Naive B cell (primary cell): ENCODE data around the gene PVR. TPM values are rescaled to one million over a fixed set of nuclear protein-coding genes. Genes with fewer than 3 reads are reported as not detected.

Source experiments
- ATAC-seq, 2 donors: fragments of 150-1000 bp; cut with Tn5 transposase; 2 replicates each; pipeline ENCODE4 v1.10.0; 2021; ENCODE audit warnings: low read depth in 2 of 2, mild to moderate bottlenecking in 2 of 2, moderate library complexity in 2 of 2
- DNase-seq: peaks from one replicate; pipeline ENCODE4 v3.0.0; 2022
- H3K27ac Mint-ChIP-seq, 6 donors: one replicate each; pipeline ENCODE4 v1.8.0; 2020 to 2022; ENCODE audit warnings: mild to moderate bottlenecking in 6 of 6, mixed read lengths in 6 of 6, moderate library complexity in 5 of 6, inconsistent platforms in 2 of 6
- H3K27me3 Mint-ChIP-seq, 3 donors: one replicate each; pipeline ENCODE4 v1.8.0; 2021 to 2022; ENCODE audit warnings: mixed read lengths in 3 of 3, mild to moderate bottlenecking in 1 of 3
- H3K36me3 Mint-ChIP-seq, 2 donors: one replicate each; pipeline ENCODE4 v1.8.0; 2020 to 2022; ENCODE audit warnings: mixed read lengths in 2 of 2, inconsistent platforms in 1 of 2, mild to moderate bottlenecking in 1 of 2
- H3K4me1 Mint-ChIP-seq, 3 donors: one replicate each; pipeline ENCODE4 v1.8.0; 2020 to 2022; ENCODE audit warnings: mixed read lengths in 3 of 3, inconsistent platforms in 1 of 3, mild to moderate bottlenecking in 1 of 3, moderate library complexity in 1 of 3
- H3K4me3 Mint-ChIP-seq, 8 donors: one replicate each; pipeline ENCODE4 v1.8.0; 2020 to 2022; ENCODE audit warnings: mild to moderate bottlenecking in 8 of 8, mixed read lengths in 8 of 8, moderate library complexity in 8 of 8, inconsistent platforms in 2 of 8
- H3K9me3 Mint-ChIP-seq, 7 donors: one replicate each; pipeline ENCODE4 v1.8.0; 2020 to 2022; ENCODE audit warnings: mixed read lengths in 7 of 7, mild to moderate bottlenecking in 5 of 7, inconsistent platforms in 2 of 7, moderate library complexity in 1 of 7
- polyA plus RNA-seq, 6 donors: library from polyadenylated mRNA; unstranded; fragments of 300-500 nt; fragmentation: Illumina TruSeq; gene quantifications; one replicate each; pipeline ENCODE4 v1.2.3, GENCODE V29; 2021; ENCODE audit warnings: low read depth in 6 of 6

Gene PVR
- polyA plus RNA-seq, 6 donors from 2014 or later = not detected

DNA sequence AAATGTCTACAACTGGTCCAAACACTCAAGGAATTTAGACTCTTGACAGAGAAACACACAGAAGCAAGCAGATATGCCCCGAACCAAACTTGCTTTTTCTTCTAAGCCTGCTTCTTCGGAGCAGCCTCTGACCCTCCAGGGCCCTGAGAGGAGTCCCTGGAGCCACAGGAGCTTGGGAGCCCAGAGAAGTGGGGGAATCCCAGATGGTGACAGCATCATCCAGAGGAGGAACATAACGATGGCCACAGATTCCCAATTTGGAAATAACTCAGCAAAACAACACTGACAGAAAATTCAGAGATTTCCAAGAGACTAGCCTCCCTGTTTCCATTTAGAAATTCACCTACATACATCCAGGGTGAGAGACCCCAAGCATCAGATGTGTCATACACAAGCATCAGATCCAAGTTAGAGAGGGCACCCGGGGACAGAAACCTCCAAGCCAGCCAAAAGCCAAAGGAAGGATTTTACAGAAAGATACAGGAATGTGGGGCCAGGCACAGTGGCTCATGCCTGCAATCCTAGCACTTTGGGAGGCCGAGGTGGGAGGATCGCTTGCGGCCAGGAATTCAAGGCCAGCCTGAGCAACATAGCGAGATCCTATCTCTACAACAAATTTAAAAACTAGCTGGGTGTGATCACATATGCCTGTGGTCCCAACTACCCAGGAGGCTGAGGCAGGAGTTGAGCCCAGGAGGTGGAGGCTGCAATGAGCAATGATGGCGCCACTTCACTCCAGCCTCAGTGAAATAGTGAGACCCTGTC is 2.0 kb upstream of the PVR start:
- ATAC-seq (no peak), DNase-seq (no peak)
- H3K36me3 Mint-ChIP-seq = no peaks in the 10 kb centered on the region
- H3K4me3 Mint-ChIP-seq = peak overlapping the region in 1 of 8 donors; percentile 49
- peaks cover 0 to 10% (median 6%) of the 10 kb centered on the region in 3 donors for H3K4me1 Mint-ChIP-seq
- peaks cover 0 to 1% (median 0%) of the 10 kb centered on the region in 7 donors for H3K9me3 Mint-ChIP-seq
- H3K27ac Mint-ChIP-seq = no peak overlapping the region
- peaks cover 20 to 48% (median 37%) of the 10 kb centered on the region in 3 donors for H3K27me3 Mint-ChIP-seq

DNA sequence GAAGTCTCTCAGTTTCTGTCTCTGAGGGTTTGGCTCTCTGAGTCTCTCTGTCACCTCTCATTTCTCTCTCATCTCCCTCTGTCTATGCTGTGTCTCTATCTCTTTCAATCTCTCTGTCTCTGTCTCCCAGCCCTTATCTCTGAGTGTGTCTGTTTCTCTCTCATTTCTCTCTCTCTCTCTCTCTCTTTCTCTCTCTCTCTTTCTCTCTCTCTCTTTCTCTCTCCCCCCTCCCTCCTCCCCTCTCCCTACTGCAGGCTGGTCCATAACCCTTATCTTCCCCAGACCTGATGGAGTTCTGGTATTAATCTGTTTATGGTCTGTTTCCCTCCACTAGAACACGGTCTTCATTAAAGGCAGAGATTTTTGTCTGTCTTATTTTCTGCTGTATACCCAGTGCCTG is 1.3 kb upstream of the PVR start:
- Mint-ChIP-seq H3K27me3 (peaks cover 20 to 55% (median 44%) of the 10 kb centered on the region in 3 donors), H3K36me3 (no peaks in the 10 kb centered on the region), H3K4me1 (peaks cover 0 to 10% (median 6%) of the 10 kb centered on the region in 3 donors), H3K9me3 (peaks cover 0 to 1% (median 0%) of the 10 kb centered on the region in 7 donors), H3K27ac (no peak overlapping the region), H3K4me3 (no peak overlapping the region)
- DNase-seq (no peak), ATAC-seq (no peak)

DNA sequence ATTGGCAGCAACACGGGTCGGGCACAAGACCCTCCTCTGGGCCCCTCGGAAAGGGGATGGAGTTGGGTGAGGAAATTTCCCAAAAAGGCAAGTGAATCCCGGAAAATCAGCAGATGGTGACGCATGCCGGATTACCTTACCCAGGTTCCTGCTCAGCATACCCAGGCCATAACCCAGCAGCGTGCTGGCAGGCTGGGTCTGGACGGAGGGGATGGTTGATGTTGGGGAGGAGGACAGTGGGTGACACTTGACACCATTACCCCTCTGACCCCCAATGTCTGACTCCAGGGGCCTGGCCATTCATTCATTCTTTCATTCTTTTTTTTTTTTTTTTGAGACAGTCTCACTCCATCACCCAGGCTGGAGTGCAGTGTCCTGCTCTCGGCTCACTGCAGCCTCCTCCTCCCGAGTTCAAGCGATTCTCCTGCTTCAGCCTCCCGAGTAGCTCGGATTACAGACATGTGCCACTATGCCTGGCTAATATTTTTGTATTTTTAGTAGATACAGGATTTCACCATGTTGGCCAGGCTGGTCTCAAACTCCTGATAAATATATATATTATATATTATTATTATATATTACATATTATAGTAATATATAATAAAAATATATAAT is 799 bp downstream of the PVR start:
- peaks cover 0 to 1% (median 0%) of the 10 kb centered on the region in 7 donors for H3K9me3 Mint-ChIP-seq
- H3K27me3 Mint-ChIP-seq = peaks cover 16 to 64% (median 48%) of the 10 kb centered on the region in 3 donors
- no peak for DNase-seq
- peak overlapping the region in 7 of 8 donors; percentile 22 to 87 (median 52) for H3K4me3 Mint-ChIP-seq
- H3K4me1 Mint-ChIP-seq = peaks cover 0 to 10% (median 6%) of the 10 kb centered on the region in 3 donors
- no peak overlapping the region for H3K27ac Mint-ChIP-seq
- no peak for ATAC-seq
- H3K36me3 Mint-ChIP-seq = no peaks in the 10 kb centered on the region

- peak overlapping the region in 1 of 6 donors; percentile 37 for H3K27ac Mint-ChIP-seq
- no peak for ATAC-seq
- H3K36me3 Mint-ChIP-seq = no peaks in the 10 kb centered on the region
- no peak for DNase-seq
- no peak overlapping the region for H3K4me3 Mint-ChIP-seq
- H3K9me3 Mint-ChIP-seq = no peaks in the 10 kb centered on the region
- H3K27me3 Mint-ChIP-seq = peaks cover 16 to 63% (median 40%) of the 10 kb centered on the region in 3 donors
- peaks cover 0 to 10% (median 6%) of the 10 kb centered on the region in 3 donors for H3K4me1 Mint-ChIP-seq
These were observed 1.8 kb downstream of the PVR start for GRCh38 chr19:44645407-44646048.

GRCh38 chr19:44646049-44646416 is 2.3 kb downstream of the PVR start:
- peaks cover 11 to 58% (median 35%) of the 10 kb centered on the region in 3 donors for H3K27me3 Mint-ChIP-seq
- peaks cover 0 to 10% (median 6%) of the 10 kb centered on the region in 3 donors for H3K4me1 Mint-ChIP-seq
- no peak overlapping the region for H3K27ac Mint-ChIP-seq
- H3K4me3 Mint-ChIP-seq = no peak overlapping the region
- no peaks in the 10 kb centered on the region for H3K9me3 Mint-ChIP-seq
- no peaks in the 10 kb centered on the region for H3K36me3 Mint-ChIP-seq
- no peak for ATAC-seq
- DNase-seq = no peak

DNA sequence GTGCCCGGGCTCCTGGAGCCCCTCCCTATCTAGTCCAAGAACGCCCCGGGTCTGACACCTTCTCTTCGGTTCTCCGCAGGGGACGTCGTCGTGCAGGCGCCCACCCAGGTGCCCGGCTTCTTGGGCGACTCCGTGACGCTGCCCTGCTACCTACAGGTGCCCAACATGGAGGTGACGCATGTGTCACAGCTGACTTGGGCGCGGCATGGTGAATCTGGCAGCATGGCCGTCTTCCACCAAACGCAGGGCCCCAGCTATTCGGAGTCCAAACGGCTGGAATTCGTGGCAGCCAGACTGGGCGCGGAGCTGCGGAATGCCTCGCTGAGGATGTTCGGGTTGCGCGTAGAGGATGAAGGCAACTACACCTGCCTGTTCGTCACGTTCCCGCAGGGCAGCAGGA is 3.4 kb downstream of the PVR start:
- Mint-ChIP-seq H3K27me3 (peaks cover 11 to 47% (median 26%) of the 10 kb centered on the region in 3 donors), H3K9me3 (no peaks in the 10 kb centered on the region), H3K36me3 (no peaks in the 10 kb centered on the region), H3K4me1 (peaks cover 0 to 10% (median 6%) of the 10 kb centered on the region in 3 donors), H3K27ac (no peak overlapping the region), H3K4me3 (no peak overlapping the region)
- DNase-seq (no peak), ATAC-seq (no peak)

GRCh38 chr19:44648631-44649251 is 5.0 kb downstream of the PVR start:
- H3K36me3 Mint-ChIP-seq = no peaks in the 10 kb centered on the region

DNA sequence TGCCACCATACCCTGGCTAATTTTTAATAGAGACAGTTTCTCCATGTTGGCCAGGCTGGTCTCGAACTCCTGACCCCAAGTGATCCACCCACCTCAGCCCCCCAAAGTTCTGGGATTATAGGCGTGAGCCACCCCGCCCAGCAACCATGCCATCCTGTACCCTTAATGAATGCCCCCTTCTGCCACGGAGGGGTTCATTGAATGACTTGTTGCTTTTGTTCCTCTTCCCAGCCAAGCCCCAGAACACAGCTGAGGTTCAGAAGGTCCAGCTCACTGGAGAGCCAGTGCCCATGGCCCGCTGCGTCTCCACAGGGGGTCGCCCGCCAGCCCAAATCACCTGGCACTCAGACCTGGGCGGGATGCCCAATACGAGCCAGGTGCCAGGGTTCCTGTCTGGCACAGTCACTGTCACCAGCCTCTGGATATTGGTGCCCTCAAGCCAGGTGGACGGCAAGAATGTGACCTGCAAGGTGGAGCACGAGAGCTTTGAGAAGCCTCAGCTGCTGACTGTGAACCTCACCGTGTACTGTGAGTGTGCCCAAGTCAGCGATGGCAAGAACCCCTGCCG is 6.0 kb downstream of the PVR start:
- no peak for ATAC-seq
- no peak for DNase-seq
- Mint-ChIP-seq H3K27ac (no peak overlapping the region), H3K36me3 (no peaks in the 10 kb centered on the region), H3K4me1 (peaks cover 0 to 15% (median 12%) of the 10 kb centered on the region in 3 donors), H3K4me3 (no peak overlapping the region), H3K9me3 (no peaks in the 10 kb centered on the region), H3K27me3 (peaks cover 11 to 29% (median 19%) of the 10 kb centered on the region in 3 donors)

More at GRCh38 chr19:44648631-44649251, 5.0 kb downstream of the PVR start:
- DNase-seq (no peak), ATAC-seq (no peak)
- Mint-ChIP-seq H3K27me3 (peaks cover 11 to 35% (median 19%) of the 10 kb centered on the region in 3 donors), H3K4me1 (peaks cover 0 to 11% (median 9%) of the 10 kb centered on the region in 3 donors), H3K9me3 (no peaks in the 10 kb centered on the region), H3K4me3 (no peak overlapping the region), H3K27ac (peak overlapping the region in 1 of 6 donors; percentile 81)

GRCh38 chr19:44653343-44653742 is 9.6 kb downstream of the PVR start:
- Mint-ChIP-seq H3K4me1 (peaks cover 6 to 25% (median 25%) of the 10 kb centered on the region in 3 donors), H3K9me3 (no peaks in the 10 kb centered on the region), H3K4me3 (peak overlapping the region in 1 of 8 donors; percentile 75), H3K27me3 (no peaks in the 10 kb centered on the region), H3K27ac (peak overlapping the region in 4 of 6 donors; percentile 49 to 93 (median 84)), H3K36me3 (no peaks in the 10 kb centered on the region)
- DNase-seq = no peak
- no peak for ATAC-seq

- no peaks in the 10 kb centered on the region for H3K27me3 Mint-ChIP-seq
- peak overlapping the region; percentile 81 to 93 (median 88) for H3K27ac Mint-ChIP-seq
- H3K36me3 Mint-ChIP-seq = no peaks in the 10 kb centered on the region
- H3K4me1 Mint-ChIP-seq = peaks cover 6 to 25% (median 25%) of the 10 kb centered on the region in 3 donors
- peak overlapping the region in 5 of 8 donors; percentile 15 to 75 (median 37) for H3K4me3 Mint-ChIP-seq
- H3K9me3 Mint-ChIP-seq = no peaks in the 10 kb centered on the region
- DNase-seq (peak; percentile 90), ATAC-seq (peak; percentile 99)
These were observed 10.5 kb downstream of the PVR start for GRCh38 chr19:44653977-44654774.

- H3K9me3 Mint-ChIP-seq = no peaks in the 10 kb centered on the region
- peak; percentile 24 to 45 for ATAC-seq
- H3K27ac Mint-ChIP-seq = peak overlapping the region in 4 of 6 donors; percentile 47 to 94 (median 75)
These were observed 13.7 kb downstream of the PVR start for GRCh38 chr19:44657211-44657921.

More at GRCh38 chr19:44657211-44657921, 13.7 kb downstream of the PVR start:
- peaks cover 6 to 25% (median 25%) of the 10 kb centered on the region in 3 donors for H3K4me1 Mint-ChIP-seq
- peak; percentile 65 for DNase-seq
- no peak overlapping the region for H3K4me3 Mint-ChIP-seq
- H3K36me3 Mint-ChIP-seq = no peaks in the 10 kb centered on the region
- H3K27me3 Mint-ChIP-seq = peaks cover 0 to 5% (median 0%) of the 10 kb centered on the region in 3 donors
